HCT116 (cell line): ENCODE measurements around the gene PHYHIPL. TPM values are rescaled to one million over a fixed set of nuclear protein-coding genes. Genes with fewer than 3 reads are reported as not detected.

Experiments
- ATAC-seq: fragments of 200-7000 bp; cut with Tn5 transposase; 2 replicates; pipeline ENCODE4 v1.9.1; 2020; ENCODE audit warnings: mild to moderate bottlenecking, moderate library complexity
- BruUV-seq: library from RNA; stranded (reverse); fragments of 400-500 nt; replicated peaks from 2 replicates; lab custom pipeline; 2021; lab: Mats Ljungman, UMichigan
- CTCF ChIA-PET: fragments of 300-600 bp; sonication (Branson Sonifier 250); formaldehyde crosslinking; loops from one replicate; lab custom pipeline; 2021; ENCODE audit warnings: antibody characterized with exemption; lab: Charles Lee
- POLR2A ChIA-PET: fragments of 300-600, 350-600 bp; sonication (Branson Sonifier 250); formaldehyde crosslinking; loops from one replicate; lab custom pipeline; 2021; ENCODE audit warnings: antibody characterized with exemption; lab: Charles Lee
- RAD21 ChIA-PET, 2 experiments: fragments of 300-600 bp; sonication (Branson Sonifier 250); formaldehyde crosslinking; loops; one replicate each; lab custom pipeline; 2023; ENCODE audit warnings: low total read pairs in 2 of 2; ENCODE audit not compliant: uncharacterized antibody in 2 of 2, unreplicated experiment in 2 of 2, low non-redundant PET in 1 of 2; lab: Charles Lee
- DNase-seq: peaks from one replicate; pipeline ENCODE4 v3.0.0-alpha.2; 2010; ENCODE audit warnings: low read depth, low spot score
- H2AFZ ChIP-seq: fragments of 200-600 bp; shearing (Covaris generic), sonication (generic); 2 replicates; pipeline ENCODE4 v1.6.1; 2017; ENCODE audit warnings: low read depth, mixed run types, mixed read lengths, antibody characterized with exemption, low read length; ENCODE audit not compliant: poor library complexity, severe bottlenecking
- H3K27ac ChIP-seq: 2 replicates; pipeline ENCODE4 v1.5.1; 2012; ENCODE audit warnings: low read depth, low read length
- H3K27me3 ChIP-seq: fragments of 200-600 bp; sonication (generic); 2 replicates; pipeline ENCODE4 v1.6.1; 2016; ENCODE audit warnings: mixed run types, low read length, mixed read lengths; ENCODE audit not compliant: insufficient read depth
- H3K36me3 ChIP-seq, 2 experiments: fragments of 200-500 bp in 1 of 2; fragments of 200-600 bp in 1 of 2; sonication (Bioruptor generic) in 1 of 2; sonication (generic) in 1 of 2; 2 replicates each; pipeline versions ENCODE4 v1.5.1 to v1.6.1; 2014 to 2016; ENCODE audit warnings: low read length in 2 of 2, inconsistent platforms in 1 of 2, mixed read lengths in 1 of 2, mixed run types in 1 of 2; ENCODE audit not compliant: insufficient read depth in 2 of 2, control insufficient read depth in 1 of 2
- H3K4me1 ChIP-seq, 2 experiments: fragments of 200-600 bp in 1 of 2; sonication (generic) in 1 of 2; 2 replicates each; pipeline versions ENCODE4 v1.5.1 to v1.6.1; 2012 to 2017; ENCODE audit warnings: low read length in 2 of 2, inconsistent platforms in 1 of 2, mild to moderate bottlenecking in 1 of 2, mixed read lengths in 1 of 2, mixed run types in 1 of 2, moderate library complexity in 1 of 2; ENCODE audit not compliant: insufficient read depth in 2 of 2, control insufficient read depth in 1 of 2
- H3K4me2 ChIP-seq: fragments of 200-600 bp; sonication (generic); 2 replicates; pipeline ENCODE4 v1.6.1; 2017; ENCODE audit warnings: mixed run types, low read length, mixed read lengths
- H3K4me3 ChIP-seq, 2 experiments: fragments of 200-600 bp in 1 of 2; sonication (generic) in 1 of 2; replicated peaks in 1 of 2; 2 replicates each; pipeline ENCODE4 v1.5.1; 2011 to 2016; ENCODE audit warnings: low read length in 2 of 2, control low read depth in 1 of 2, low read depth in 1 of 2, mild to moderate bottlenecking in 1 of 2, mixed read lengths in 1 of 2, mixed run types in 1 of 2
- H3K79me2 ChIP-seq: fragments of 200-600 bp; sonication (generic); 2 replicates; pipeline ENCODE4 v1.6.1; 2017; ENCODE audit warnings: mild to moderate bottlenecking, mixed run types, low read length, moderate library complexity, mixed read lengths; ENCODE audit not compliant: insufficient read depth
- H3K9ac ChIP-seq: fragments of 200-600 bp; sonication (generic); 2 replicates; pipeline ENCODE4 v1.6.1; 2016; ENCODE audit warnings: low read length, mixed read lengths
- H3K9me2 ChIP-seq: fragments of 200-600 bp; sonication (generic), shearing (Covaris generic); 2 replicates; pipeline ENCODE4 v1.6.1; 2017; ENCODE audit warnings: mixed run types, mild to moderate bottlenecking, moderate library complexity; ENCODE audit not compliant: insufficient read depth
- H3K9me3 ChIP-seq, 2 experiments: fragments of 200-500 bp in 1 of 2; fragments of 200-600 bp in 1 of 2; sonication (Bioruptor generic) in 1 of 2; sonication (generic) in 1 of 2; 2 replicates each; pipeline ENCODE4 v1.6.1; 2014 to 2017; ENCODE audit warnings: low read length in 2 of 2, mixed read lengths in 2 of 2, inconsistent platforms in 1 of 2, low read depth in 1 of 2, mild to moderate bottlenecking in 1 of 2, mixed run types in 1 of 2, moderate library complexity in 1 of 2; ENCODE audit not compliant: control insufficient read depth in 1 of 2, insufficient read depth in 1 of 2
- H4K20me1 ChIP-seq: fragments of 200-600 bp; sonication (generic), shearing (Covaris generic); 2 replicates; pipeline ENCODE4 v1.6.1; 2017; ENCODE audit warnings: mixed run types, mild to moderate bottlenecking, moderate library complexity; ENCODE audit not compliant: insufficient read depth
- CEBPB ChIP-seq: IDR thresholded peaks from 2 replicates; pipeline ENCODE4 v1.6.1; 2012; ENCODE audit warnings: low read depth
- FOSL1 ChIP-seq: IDR thresholded peaks from 2 replicates; pipeline ENCODE4 v1.6.1; 2012; ENCODE audit warnings: low read depth
- MAX ChIP-seq: IDR thresholded peaks from 2 replicates; pipeline ENCODE4 v1.6.1; 2012
- POLR2A ChIP-seq: IDR thresholded peaks from 2 replicates; pipeline ENCODE4 v1.7.0; 2011; ENCODE audit warnings: borderline replicate concordance; ENCODE audit not compliant: insufficient read depth, insufficient read length; ENCODE audit errors: extremely low read depth
- POLR2AphosphoS5 ChIP-seq: IDR thresholded peaks from 2 replicates; pipeline ENCODE4 v1.6.1; 2011; ENCODE audit warnings: mild to moderate bottlenecking, low read depth, low read length, moderate library complexity
- RAD21 ChIP-seq: IDR thresholded peaks from 2 replicates; pipeline ENCODE4 v1.6.1; 2012; ENCODE audit warnings: low read depth, mild to moderate bottlenecking
- SIN3A ChIP-seq: IDR thresholded peaks from 2 replicates; pipeline ENCODE4 v1.6.1; 2012; ENCODE audit warnings: low read depth
- SP1 ChIP-seq: IDR thresholded peaks from 2 replicates; pipeline ENCODE4 v1.6.1; 2012; ENCODE audit warnings: low read depth
- SRF ChIP-seq: IDR thresholded peaks from 2 replicates; pipeline ENCODE4 v1.6.1; 2012; ENCODE audit warnings: low read depth
- YY1 ChIP-seq: IDR thresholded peaks from 2 replicates; pipeline ENCODE4 v1.6.1; 2011; ENCODE audit warnings: low read length, low read depth, moderate library complexity, mild to moderate bottlenecking; ENCODE audit not compliant: insufficient replicate concordance; ENCODE audit errors: extremely low read depth
- ZBTB33 ChIP-seq: IDR thresholded peaks from 2 replicates; pipeline ENCODE4 v1.6.1; 2011; ENCODE audit warnings: mild to moderate bottlenecking, low read length, moderate library complexity; ENCODE audit not compliant: insufficient replicate concordance; ENCODE audit errors: extremely low read depth
- intact Hi-C: fragments of 100-400 bp; cut with micrococcal nuclease; formaldehyde crosslinking; loops from 2 replicates; pipeline ENCODE4 v1.10.0; 2022
- total RNA-seq: library from RNA; stranded (reverse); gene quantifications from one replicate; pipeline ENCODE4 v1.2.1, GENCODE V29; 2021; ENCODE audit not compliant: unreplicated experiment
- TF ChIP-seq, protein P1 (sequence below): IDR thresholded peaks from 2 replicates; pipeline ENCODE4 v1.6.1; 2012; ENCODE audit warnings: low read depth

The PHYHIPL gene
- total RNA-seq, 1 experiment from 2014 or later: not detected

GRCh38 chr10:59131666-59132065, 44.8 kb upstream of the PHYHIPL start:
- Histone ChIP-seq H2AFZ (no peak overlapping the region), H3K79me2 (no peaks in the 10 kb centered on the region), H3K9me3 (no peaks in the 10 kb centered on the region), H3K36me3 (no peaks in the 10 kb centered on the region), H3K9me2 (no peaks in the 10 kb centered on the region), H3K27ac (no peak overlapping the region), H3K4me3 (no peak overlapping the region), H3K27me3 (peaks cover 8% of the 10 kb centered on the region; the same call in 1 of the 2 replicates), H3K9ac (no peak overlapping the region), H3K4me1 (no peaks in the 10 kb centered on the region), H4K20me1 (no peaks in the 10 kb centered on the region), H3K4me2 (no peak overlapping the region)
- no peak for TF ChIP-seq ZBTB33
- no peak for TF ChIP-seq SP1
- no peak for TF ChIP-seq FOSL1
- TF ChIP-seq CEBPB: no peak
- no peak for TF ChIP-seq POLR2A
- no peak for TF ChIP-seq YY1
- TF ChIP-seq RAD21: no peak
- no peak for TF ChIP-seq SIN3A
- TF ChIP-seq SRF: no peak
- TF ChIP-seq POLR2AphosphoS5: no peak
- TF ChIP-seq, protein P1, sequence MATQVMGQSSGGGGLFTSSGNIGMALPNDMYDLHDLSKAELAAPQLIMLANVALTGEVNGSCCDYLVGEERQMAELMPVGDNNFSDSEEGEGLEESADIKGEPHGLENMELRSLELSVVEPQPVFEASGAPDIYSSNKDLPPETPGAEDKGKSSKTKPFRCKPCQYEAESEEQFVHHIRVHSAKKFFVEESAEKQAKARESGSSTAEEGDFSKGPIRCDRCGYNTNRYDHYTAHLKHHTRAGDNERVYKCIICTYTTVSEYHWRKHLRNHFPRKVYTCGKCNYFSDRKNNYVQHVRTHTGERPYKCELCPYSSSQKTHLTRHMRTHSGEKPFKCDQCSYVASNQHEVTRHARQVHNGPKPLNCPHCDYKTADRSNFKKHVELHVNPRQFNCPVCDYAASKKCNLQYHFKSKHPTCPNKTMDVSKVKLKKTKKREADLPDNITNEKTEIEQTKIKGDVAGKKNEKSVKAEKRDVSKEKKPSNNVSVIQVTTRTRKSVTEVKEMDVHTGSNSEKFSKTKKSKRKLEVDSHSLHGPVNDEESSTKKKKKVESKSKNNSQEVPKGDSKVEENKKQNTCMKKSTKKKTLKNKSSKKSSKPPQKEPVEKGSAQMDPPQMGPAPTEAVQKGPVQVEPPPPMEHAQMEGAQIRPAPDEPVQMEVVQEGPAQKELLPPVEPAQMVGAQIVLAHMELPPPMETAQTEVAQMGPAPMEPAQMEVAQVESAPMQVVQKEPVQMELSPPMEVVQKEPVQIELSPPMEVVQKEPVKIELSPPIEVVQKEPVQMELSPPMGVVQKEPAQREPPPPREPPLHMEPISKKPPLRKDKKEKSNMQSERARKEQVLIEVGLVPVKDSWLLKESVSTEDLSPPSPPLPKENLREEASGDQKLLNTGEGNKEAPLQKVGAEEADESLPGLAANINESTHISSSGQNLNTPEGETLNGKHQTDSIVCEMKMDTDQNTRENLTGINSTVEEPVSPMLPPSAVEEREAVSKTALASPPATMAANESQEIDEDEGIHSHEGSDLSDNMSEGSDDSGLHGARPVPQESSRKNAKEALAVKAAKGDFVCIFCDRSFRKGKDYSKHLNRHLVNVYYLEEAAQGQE: no peak
- no peak for TF ChIP-seq MAX
- RAD21 ChIA-PET: no interaction called here
- no peak for ATAC-seq
- BruUV-seq: no TSS peak
- CTCF ChIA-PET: no interaction called here
- POLR2A ChIA-PET: no interaction called here
- DNase-seq: no peak
- intact Hi-C loops: no loop called here
